Mesenchymal stem cell (in vitro differentiated cells and primary cell): ENCODE results near the gene PLPPR3.

Experiments used
- DNase-seq: peaks from one replicate; pipeline ENCODE4 v3.0.0-alpha.2; 2013
- H2AFZ ChIP-seq: one replicate; pipeline ENCODE4 v1.6.1; 2013; ENCODE audit warnings: low read depth, mild to moderate bottlenecking, control low read depth, inconsistent platforms, low read length, moderate library complexity
- H2AK5ac ChIP-seq: 2 replicates; pipeline ENCODE4 v1.6.1; 2013; ENCODE audit warnings: low read length, moderate library complexity, mild to moderate bottlenecking, inconsistent platforms; ENCODE audit not compliant: severe bottlenecking
- H2BK120ac ChIP-seq: one replicate; pipeline ENCODE4 v1.6.1; 2013; ENCODE audit warnings: low read depth, mild to moderate bottlenecking, inconsistent platforms, low read length, moderate library complexity
- H2BK12ac ChIP-seq, 2 experiments: one replicate each; pipeline ENCODE4 v1.6.1; 2013; ENCODE audit warnings: inconsistent platforms in 2 of 2, low read length in 2 of 2, mild to moderate bottlenecking in 2 of 2, moderate library complexity in 2 of 2, control low read depth in 1 of 2
- H2BK15ac ChIP-seq: one replicate; pipeline ENCODE4 v1.6.1; 2013; ENCODE audit warnings: mild to moderate bottlenecking, low read depth, inconsistent platforms; ENCODE audit not compliant: poor library complexity, severe bottlenecking
- H2BK5ac ChIP-seq: 2 replicates; pipeline ENCODE4 v1.6.1; 2013; ENCODE audit warnings: low read depth, mild to moderate bottlenecking, low read length, control low read depth, inconsistent platforms; ENCODE audit not compliant: poor library complexity, severe bottlenecking
- H3K14ac ChIP-seq, 2 experiments: one replicate each; pipeline ENCODE4 v1.6.1; 2013; ENCODE audit warnings: inconsistent platforms in 2 of 2, low read length in 2 of 2, control low read depth in 1 of 2, mild to moderate bottlenecking in 1 of 2, moderate library complexity in 1 of 2
- H3K18ac ChIP-seq, 2 experiments: one replicate each; pipeline ENCODE4 v1.6.1; 2013; ENCODE audit warnings: inconsistent platforms in 2 of 2, low read length in 2 of 2, control low read depth in 1 of 2, low read depth in 1 of 2, mild to moderate bottlenecking in 1 of 2
- H3K23ac ChIP-seq, 2 experiments: one replicate each; pipeline ENCODE4 v1.6.1; 2013; ENCODE audit warnings: inconsistent platforms in 2 of 2, low read length in 2 of 2, mild to moderate bottlenecking in 2 of 2, moderate library complexity in 2 of 2, control low read depth in 1 of 2
- H3K27ac ChIP-seq: 2 replicates; pipeline ENCODE4 v1.5.1; 2013; ENCODE audit warnings: mild to moderate bottlenecking, moderate library complexity, low read length, control low read depth, inconsistent platforms; ENCODE audit not compliant: poor library complexity, severe bottlenecking
- H3K27me3 ChIP-seq, 2 experiments: 2 replicates each; pipeline versions ENCODE4 v1.6.1 to v1.7.0; 2013; ENCODE audit warnings: low read length in 2 of 2, mild to moderate bottlenecking in 2 of 2, moderate library complexity in 2 of 2, control low read depth in 1 of 2, inconsistent platforms in 1 of 2; ENCODE audit not compliant: control insufficient read depth in 1 of 2, insufficient read depth in 1 of 2
- H3K36me3 ChIP-seq, 2 experiments: 2 replicates each; pipeline versions ENCODE4 v1.6.1 to v1.7.0; 2013; ENCODE audit warnings: low read length in 2 of 2, control low read depth in 1 of 2, inconsistent platforms in 1 of 2, low read depth in 1 of 2, mild to moderate bottlenecking in 1 of 2; ENCODE audit not compliant: insufficient read depth in 2 of 2, control insufficient read depth in 1 of 2
- H3K4ac ChIP-seq, 2 experiments: one replicate each; pipeline ENCODE4 v1.6.1; 2013; ENCODE audit warnings: inconsistent platforms in 2 of 2, low read length in 2 of 2, mild to moderate bottlenecking in 2 of 2, moderate library complexity in 2 of 2, control low read depth in 1 of 2, low read depth in 1 of 2
- H3K4me1 ChIP-seq: 2 replicates; pipeline ENCODE4 v1.6.1; 2013; ENCODE audit warnings: low read depth, low read length, control low read depth; ENCODE audit not compliant: control insufficient read depth, insufficient read depth
- H3K4me2 ChIP-seq: 2 replicates; pipeline ENCODE4 v1.6.1; 2013; ENCODE audit warnings: low read length, mild to moderate bottlenecking, inconsistent platforms; ENCODE audit not compliant: poor library complexity, severe bottlenecking
- H3K4me3 ChIP-seq, 2 experiments: 2 replicates each; pipeline versions ENCODE4 v1.5.1 to v1.7.0; 2013; ENCODE audit warnings: low read length in 2 of 2, mild to moderate bottlenecking in 2 of 2, control low read depth in 1 of 2, low read depth in 1 of 2; ENCODE audit not compliant: insufficient read depth in 1 of 2
- H3K79me1 ChIP-seq: replicated peaks from 2 replicates; pipeline ENCODE4 v1.6.1; 2013; ENCODE audit warnings: mild to moderate bottlenecking, control low read depth, low read length, inconsistent platforms; ENCODE audit not compliant: poor library complexity, severe bottlenecking
- H3K9ac ChIP-seq: 2 replicates; pipeline ENCODE4 v1.7.0; 2013; ENCODE audit warnings: mild to moderate bottlenecking, low read length, moderate library complexity
- H3K9me3 ChIP-seq: 2 replicates; pipeline ENCODE4 v1.7.0; 2013; ENCODE audit warnings: mild to moderate bottlenecking, low read length; ENCODE audit not compliant: control insufficient read depth
- H4K8ac ChIP-seq: one replicate; pipeline ENCODE4 v1.6.1; 2013; ENCODE audit warnings: inconsistent platforms, mild to moderate bottlenecking, low read length, moderate library complexity
- H4K91ac ChIP-seq: one replicate; pipeline ENCODE4 v1.6.1; 2013; ENCODE audit warnings: mild to moderate bottlenecking, low read length, inconsistent platforms
- WGBS: methylation state at CpG from one replicate; pipeline ENCODE4 v1.1.7; 2013; ENCODE audit warnings: mixed read lengths; 5-methylcytosine and 5-hydroxymethylcytosine counted together

Gene PLPPR3

DNA sequence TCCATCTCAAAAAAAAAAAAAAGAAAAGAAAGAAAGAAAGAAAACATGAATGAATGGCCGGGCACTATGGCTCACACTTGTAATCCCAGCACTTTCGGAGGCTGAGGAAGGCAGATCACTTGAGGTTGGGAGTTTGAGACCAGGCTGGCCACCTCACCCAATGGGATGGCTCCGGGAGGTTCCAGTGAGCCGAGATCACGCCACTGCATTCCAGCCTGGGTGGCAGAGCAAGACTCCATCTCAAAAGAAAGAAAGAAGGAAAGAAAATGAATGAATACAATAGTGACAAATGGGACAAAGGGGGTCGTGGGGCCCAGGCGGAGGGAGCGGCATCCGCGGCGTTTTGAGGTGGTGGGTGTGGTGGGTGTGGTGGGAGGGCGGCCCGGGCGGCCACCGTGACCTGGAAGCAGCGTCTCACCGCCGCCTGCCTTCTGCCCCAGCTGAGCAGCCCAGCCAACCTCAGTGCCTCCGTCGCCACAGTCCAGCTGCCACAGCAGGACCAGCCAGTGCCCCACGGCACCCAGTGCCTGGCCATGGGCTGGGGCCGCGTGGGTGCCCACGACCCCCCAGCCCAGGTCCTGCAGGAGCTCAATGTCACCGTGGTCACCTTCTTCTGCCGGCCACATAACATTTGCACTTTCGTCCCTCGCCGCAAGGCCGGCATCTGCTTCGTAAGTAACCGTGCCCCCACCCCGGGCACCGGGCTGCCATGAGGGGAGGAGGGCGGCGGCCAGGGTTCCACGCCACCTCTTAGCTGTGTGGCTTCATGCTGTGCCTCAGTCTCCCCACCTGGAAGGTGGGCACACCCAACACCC is 24.2 kb upstream of the PLPPR3 start:
- H3K4me2 ChIP-seq = no peak overlapping the region
- H3K4me3 ChIP-seq = no peak overlapping the region
- no peak overlapping the region for H2AK5ac ChIP-seq
- H3K14ac ChIP-seq = no peak overlapping the region
- H3K27ac ChIP-seq = no peak overlapping the region
- H3K9me3 ChIP-seq = no peaks in the 10 kb centered on the region
- H2BK120ac ChIP-seq = no peak overlapping the region
- H2BK12ac ChIP-seq = no peak overlapping the region
- H4K8ac ChIP-seq = no peak overlapping the region
- peak overlapping the region; percentile 21 for H4K91ac ChIP-seq
- WGBS = 78% methylated on average over 36 of the region's 37 CpGs
- no peak overlapping the region for H3K23ac ChIP-seq
- peaks cover 35 to 60% of the 10 kb centered on the region in 2 experiments for H3K27me3 ChIP-seq
- peaks cover 24% of the 10 kb centered on the region for H3K4me1 ChIP-seq
- no peak overlapping the region for H3K4ac ChIP-seq
- no peak overlapping the region for H2BK5ac ChIP-seq
- no peak overlapping the region for H3K9ac ChIP-seq
- H3K79me1 ChIP-seq = no peaks in the 10 kb centered on the region
- H3K36me3 ChIP-seq = peaks cover 0 to 6% of the 10 kb centered on the region in 2 experiments
- DNase-seq = no peak
- H2AFZ ChIP-seq = no peak overlapping the region
- peak overlapping the region in 1 of 2 experiments; percentile 14 for H3K18ac ChIP-seq
- H2BK15ac ChIP-seq = no peak overlapping the region

GRCh38 chr19:844546-844971 is 22.8 kb upstream of the PLPPR3 start:
- Histone ChIP-seq H2BK120ac (no peak overlapping the region), H3K27ac (no peak overlapping the region), H3K18ac (no peak overlapping the region), H3K4me2 (no peak overlapping the region), H3K4me1 (peaks cover 15% of the 10 kb centered on the region), H3K36me3 (peaks cover 0 to 6% of the 10 kb centered on the region in 2 experiments), H2BK15ac (no peak overlapping the region), H3K23ac (no peak overlapping the region), H2BK5ac (no peak overlapping the region), H3K79me1 (no peaks in the 10 kb centered on the region), H3K4me3 (no peak overlapping the region), H2AFZ (no peak overlapping the region), H3K9ac (no peak overlapping the region), H2AK5ac (no peak overlapping the region), H4K8ac (no peak overlapping the region), H4K91ac (no peak overlapping the region), H3K9me3 (no peaks in the 10 kb centered on the region), H3K4ac (no peak overlapping the region), H2BK12ac (no peak overlapping the region), H3K14ac (no peak overlapping the region), H3K27me3 (peaks cover 35 to 67% of the 10 kb centered on the region in 2 experiments)
- DNase-seq = no peak
- WGBS = 66% methylated on average over 9 of the region's 11 CpGs

DNA sequence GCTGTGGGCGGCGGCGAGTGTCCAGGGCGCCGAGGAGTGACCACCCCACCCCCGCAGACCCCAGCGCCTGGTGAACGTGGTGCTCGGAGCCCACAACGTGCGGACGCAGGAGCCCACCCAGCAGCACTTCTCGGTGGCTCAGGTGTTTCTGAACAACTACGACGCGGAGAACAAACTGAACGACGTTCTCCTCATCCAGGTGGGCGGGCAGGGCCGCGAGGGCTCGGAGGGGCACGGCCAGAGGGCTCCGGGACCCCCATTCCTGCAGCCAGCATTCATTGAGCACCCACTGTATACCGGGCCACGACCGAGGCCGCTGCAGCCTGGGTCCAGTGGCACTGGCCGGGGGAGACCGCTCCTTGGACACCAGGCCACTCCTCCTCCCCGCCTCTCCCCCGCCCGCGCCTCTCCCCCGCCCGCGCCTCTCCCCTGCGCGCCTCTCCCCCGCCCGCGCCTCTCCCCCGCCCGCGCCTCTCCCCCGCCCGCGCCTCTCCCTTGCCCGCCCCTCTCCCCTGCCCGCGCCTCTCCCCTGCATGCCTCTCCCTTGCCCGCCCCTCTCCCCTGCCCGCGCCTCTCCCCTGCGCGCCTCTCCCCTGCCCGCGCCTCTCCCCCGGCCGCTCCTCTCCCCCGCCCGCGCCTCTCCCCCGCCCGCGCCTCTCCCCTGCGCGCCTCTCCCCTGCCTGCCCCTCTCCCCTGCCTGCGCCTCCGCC is 22.2 kb upstream of the PLPPR3 start:
- no peak overlapping the region for H3K27ac ChIP-seq
- no peak overlapping the region for H3K4ac ChIP-seq

More for the DNA sequence above, 22.2 kb upstream of the PLPPR3 start:
- peak overlapping the region in 1 of 2 experiments; percentile 6 for H2BK12ac ChIP-seq
- no peak overlapping the region for H2BK5ac ChIP-seq
- H4K91ac ChIP-seq = peak overlapping the region; percentile 27
- no peak overlapping the region for H3K23ac ChIP-seq
- H2BK15ac ChIP-seq = no peak overlapping the region
- peak overlapping the region in 1 of 2 experiments; percentile 76 for H3K14ac ChIP-seq
- H3K36me3 ChIP-seq = peaks cover 0 to 6% of the 10 kb centered on the region in 2 experiments
- no peak for DNase-seq
- no peak overlapping the region for H3K9ac ChIP-seq
- no peaks in the 10 kb centered on the region for H3K79me1 ChIP-seq
- no peak overlapping the region for H3K18ac ChIP-seq
- no peak overlapping the region for H2AK5ac ChIP-seq
- no peak overlapping the region for H4K8ac ChIP-seq
- peaks cover 35 to 73% of the 10 kb centered on the region in 2 experiments for H3K27me3 ChIP-seq
- peak overlapping the region in 1 of 2 experiments; percentile 39 for H3K4me3 ChIP-seq
- no peaks in the 10 kb centered on the region for H3K9me3 ChIP-seq
- no peak overlapping the region for H2BK120ac ChIP-seq
- H2AFZ ChIP-seq = no peak overlapping the region
- peaks cover 15% of the 10 kb centered on the region for H3K4me1 ChIP-seq
- WGBS = 23% methylated on average over 52 of the region's 70 CpGs
- H3K4me2 ChIP-seq = peak overlapping the region; percentile 53
